ENCODE results near the gene KIF1C. TPM values are rescaled to one million over a fixed set of nuclear protein-coding genes. Genes with fewer than 3 reads are reported as not detected.

Gene KIF1C
- total and polyA plus RNA-seq, 9 of the 15 experiments (the other 6 are each of a cell fraction or from before 2014, with no cell fraction given) = 0.38 to 68.4 (median 25.1) TPM

DNA sequence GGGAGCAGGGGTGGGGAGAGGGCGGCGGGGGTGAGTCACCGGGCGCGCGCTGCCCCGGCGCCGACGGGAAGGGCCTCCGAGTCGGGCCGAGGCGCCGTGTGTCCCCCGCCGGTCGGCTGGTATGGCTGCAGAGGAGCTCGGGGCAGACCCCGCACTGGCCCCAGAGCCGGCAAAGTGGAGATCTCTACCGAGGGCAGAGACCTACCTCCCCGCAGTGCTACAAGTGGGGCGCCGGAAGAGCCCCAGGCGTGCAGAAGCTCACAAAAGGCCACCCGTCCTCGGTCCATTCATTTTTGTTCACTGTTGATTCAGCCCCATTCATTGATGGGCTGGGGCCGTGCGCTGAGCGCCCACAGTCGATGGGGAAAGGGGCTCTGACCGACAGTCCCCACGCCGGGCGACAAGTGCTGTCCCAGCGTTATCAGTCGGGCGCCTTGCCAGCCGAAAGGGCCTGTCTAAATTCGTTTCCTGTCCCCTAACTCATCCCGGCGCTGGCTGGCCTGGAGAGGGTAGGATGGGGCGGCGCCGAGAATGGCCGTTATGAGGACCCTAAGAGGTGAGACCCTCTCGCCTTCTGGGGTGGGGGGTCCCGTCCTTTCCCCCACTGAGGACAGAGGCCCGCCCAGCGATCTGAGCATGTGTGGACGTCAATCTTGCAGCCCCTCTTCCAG lies 47.5 kb upstream of the KIF1C start (continued):
- TF ChIP-seq DPF2 (IDR thresholded peaks at IDR 0.05) (0 out of 2 replicates have a peak, but pooled peaks have one; percentile 47), VEZF1 (CRISPR knock-in tag; IDR thresholded peaks at IDR 0.05) (peak; percentile 76), CBFA2T3 (IDR thresholded peaks at IDR 0.05) (no peak), FOXP1 (CRISPR knock-in tag; IDR thresholded peaks at IDR 0.05) (no peak), TSHZ1 (CRISPR knock-in tag; IDR thresholded peaks at IDR 0.05) (no peak), ZNF707 (CRISPR knock-in tag; conservative IDR thresholded peaks at IDR 0.05) (no peak), ZNF184 (CRISPR knock-in tag; IDR thresholded peaks at IDR 0.05) (no peak), NFIC (IDR thresholded peaks at IDR 0.05) (peak; percentile 85), EGR1 (conservative IDR thresholded peaks at IDR 0.05) (no peak), TFAP4 (CRISPR knock-in tag; IDR thresholded peaks at IDR 0.05; ENCODE audit: borderline replicate concordance) (0 out of 2 replicates have a peak, but pooled peaks have one; percentile 26), CREBBP (IDR thresholded peaks at IDR 0.05; ENCODE audit: low read depth, low read length) (no peak), GTF2E2 (tag; IDR thresholded peaks at IDR 0.05) (0 out of 2 replicates have a peak, but pooled peaks have one; percentile 58), SMARCE1 (IDR thresholded peaks at IDR 0.05) (peak; percentile 51; the same call in 1 of the 2 replicates), NFRKB (IDR thresholded peaks at IDR 0.05; ENCODE audit: low read depth) (peak; percentile 30; the same call in 1 of the 2 replicates), TOE1 (IDR thresholded peaks at IDR 0.05; ENCODE audit: borderline replicate concordance) (0 out of 2 replicates have a peak, but pooled peaks have one; percentile 13), TOE1 (CRISPR knock-in tag; IDR thresholded peaks at IDR 0.05; ENCODE audit: borderline replicate concordance, low read depth) (no peak), EP300 (IDR thresholded peaks at IDR 0.05; ENCODE audit: low read length) (no peak), MBD2 (IDR thresholded peaks at IDR 0.05; ENCODE audit: borderline replicate concordance, low read depth) (no peak)
- TF ChIP-seq, protein P1, sequence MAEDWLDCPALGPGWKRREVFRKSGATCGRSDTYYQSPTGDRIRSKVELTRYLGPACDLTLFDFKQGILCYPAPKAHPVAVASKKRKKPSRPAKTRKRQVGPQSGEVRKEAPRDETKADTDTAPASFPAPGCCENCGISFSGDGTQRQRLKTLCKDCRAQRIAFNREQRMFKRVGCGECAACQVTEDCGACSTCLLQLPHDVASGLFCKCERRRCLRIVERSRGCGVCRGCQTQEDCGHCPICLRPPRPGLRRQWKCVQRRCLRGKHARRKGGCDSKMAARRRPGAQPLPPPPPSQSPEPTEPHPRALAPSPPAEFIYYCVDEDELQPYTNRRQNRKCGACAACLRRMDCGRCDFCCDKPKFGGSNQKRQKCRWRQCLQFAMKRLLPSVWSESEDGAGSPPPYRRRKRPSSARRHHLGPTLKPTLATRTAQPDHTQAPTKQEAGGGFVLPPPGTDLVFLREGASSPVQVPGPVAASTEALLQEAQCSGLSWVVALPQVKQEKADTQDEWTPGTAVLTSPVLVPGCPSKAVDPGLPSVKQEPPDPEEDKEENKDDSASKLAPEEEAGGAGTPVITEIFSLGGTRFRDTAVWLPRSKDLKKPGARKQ (CRISPR knock-in tag; IDR thresholded peaks at IDR 0.05) = no peak
- TF ChIP-seq, protein P2, sequence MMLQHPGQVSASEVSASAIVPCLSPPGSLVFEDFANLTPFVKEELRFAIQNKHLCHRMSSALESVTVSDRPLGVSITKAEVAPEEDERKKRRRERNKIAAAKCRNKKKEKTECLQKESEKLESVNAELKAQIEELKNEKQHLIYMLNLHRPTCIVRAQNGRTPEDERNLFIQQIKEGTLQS (IDR thresholded peaks at IDR 0.05) = 0 out of 2 replicates have a peak, but pooled peaks have one; percentile 3
- TF ChIP-seq, protein P2 (CRISPR knock-in tag; conservative IDR thresholded peaks at IDR 0.05) = no peak

Measured in K562 (cell line).